ENCODE data around the gene SMG6. TPM values are rescaled to one million over a fixed set of nuclear protein-coding genes. Genes with fewer than 3 reads are reported as not detected.
A peak's percentile ranks its signal among the peaks of the same experiment; 100 is the strongest.

SMG6 gene
- total RNA-seq, 1 experiment from 2014 or later, result 28.6 TPM

DNA sequence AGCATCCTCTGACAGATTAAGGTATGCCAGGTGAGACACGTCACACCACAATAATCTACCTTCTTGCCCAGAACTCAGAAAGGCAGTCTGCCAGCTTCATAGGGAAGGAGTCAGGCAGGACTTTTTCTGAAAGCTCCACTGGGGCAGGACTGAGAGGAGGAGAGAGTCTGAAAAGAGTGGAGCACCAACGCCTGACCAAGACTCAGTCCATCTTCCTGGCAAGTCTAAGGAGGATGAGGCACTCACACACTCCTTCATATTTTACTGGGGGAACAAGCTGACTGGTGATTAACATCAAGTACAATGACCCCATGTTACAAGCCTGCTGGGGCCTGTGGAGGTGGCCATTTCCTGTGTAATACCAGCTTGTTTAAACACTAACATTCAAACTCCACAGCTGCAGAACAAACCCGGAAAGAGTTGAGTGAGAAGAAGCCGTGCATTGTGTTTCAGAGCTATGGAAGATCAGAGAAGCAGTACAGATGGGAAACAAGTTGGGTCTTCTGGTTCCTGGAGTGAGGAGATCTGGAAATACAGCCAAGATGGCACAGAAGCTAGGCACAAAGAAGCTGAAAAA lies 126.3 kb downstream of the SMG6 start:
- peaks cover 0 to 11% (median 0%) of the 10 kb centered on the region in 3 experiments; a peak in 3 of 7 replicates for H3K36me3 Mint-ChIP-seq (ENCODE audit: insufficient read depth in 1 of 3, low read depth in 3 of 3)
- TF ChIP-seq, protein P1, sequence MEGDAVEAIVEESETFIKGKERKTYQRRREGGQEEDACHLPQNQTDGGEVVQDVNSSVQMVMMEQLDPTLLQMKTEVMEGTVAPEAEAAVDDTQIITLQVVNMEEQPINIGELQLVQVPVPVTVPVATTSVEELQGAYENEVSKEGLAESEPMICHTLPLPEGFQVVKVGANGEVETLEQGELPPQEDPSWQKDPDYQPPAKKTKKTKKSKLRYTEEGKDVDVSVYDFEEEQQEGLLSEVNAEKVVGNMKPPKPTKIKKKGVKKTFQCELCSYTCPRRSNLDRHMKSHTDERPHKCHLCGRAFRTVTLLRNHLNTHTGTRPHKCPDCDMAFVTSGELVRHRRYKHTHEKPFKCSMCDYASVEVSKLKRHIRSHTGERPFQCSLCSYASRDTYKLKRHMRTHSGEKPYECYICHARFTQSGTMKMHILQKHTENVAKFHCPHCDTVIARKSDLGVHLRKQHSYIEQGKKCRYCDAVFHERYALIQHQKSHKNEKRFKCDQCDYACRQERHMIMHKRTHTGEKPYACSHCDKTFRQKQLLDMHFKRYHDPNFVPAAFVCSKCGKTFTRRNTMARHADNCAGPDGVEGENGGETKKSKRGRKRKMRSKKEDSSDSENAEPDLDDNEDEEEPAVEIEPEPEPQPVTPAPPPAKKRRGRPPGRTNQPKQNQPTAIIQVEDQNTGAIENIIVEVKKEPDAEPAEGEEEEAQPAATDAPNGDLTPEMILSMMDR (conservative IDR thresholded peaks at IDR 0.05), result no peak
- no peak overlapping the region for H3K18ac ChIP-seq (ENCODE audit: insufficient read length, low read depth, low read length)
- no peaks in the 10 kb centered on the region for H4K20me1 ChIP-seq (ENCODE audit: control insufficient read depth, insufficient read depth, insufficient read length)
- no peak overlapping the region for H3K4ac ChIP-seq (ENCODE audit: low read depth, low read length)
- no peak overlapping the region for H2BK15ac ChIP-seq (ENCODE audit: low read depth, low read length)
- H3K4me1 Mint-ChIP-seq, result peaks cover 17 to 20% of the 10 kb centered on the region in 2 experiments
- H2BK120ac ChIP-seq (ENCODE audit: low read depth, low read length, poor library complexity, severe bottlenecking), result no peak overlapping the region
- no peak overlapping the region for H3K23ac ChIP-seq (ENCODE audit: insufficient read length, low read depth, low read length)
- no peak overlapping the region for H2AK5ac ChIP-seq (ENCODE audit: insufficient read length, low read length)
- 0 out of 2 replicates have a peak, but pooled peaks cover 1% of the 10 kb centered on the region for H3K79me2 ChIP-seq (ENCODE audit: insufficient read depth, low read length)
- H2BK12ac ChIP-seq (ENCODE audit: insufficient read length, low read depth, low read length), result no peak overlapping the region
- no peak overlapping the region for H3K14ac ChIP-seq (ENCODE audit: insufficient read depth, low read length)
- H3K27ac ChIP-seq (ENCODE audit: insufficient read length, low read depth, low read length), result no peak overlapping the region
- H3K9me3 ChIP-seq (ENCODE audit: control insufficient read depth, low read depth, low read length), result no peaks in the 10 kb centered on the region
- no peak overlapping the region for H4K5ac ChIP-seq (ENCODE audit: insufficient read length, low read depth, low read length)
- H3K9me3 Mint-ChIP-seq, result no peaks in the 10 kb centered on the region
- no peak overlapping the region for H2AFZ ChIP-seq (ENCODE audit: low read length)
- no peak overlapping the region for H3K9ac ChIP-seq (ENCODE audit: extremely low read depth, insufficient read length, low read length)
- no CpG with 5 or more reads among the region's 4 CpGs for WGBS (ENCODE audit: extremely low coverage, insufficient read length, low lambda C conversion rate)
- H4K91ac ChIP-seq (ENCODE audit: insufficient read length, low read depth, low read length), result no peak overlapping the region
- H3K79me1 ChIP-seq (ENCODE audit: insufficient read depth, low read depth, low read length, poor library complexity, severe bottlenecking), result no peaks in the 10 kb centered on the region
- no peaks in the 10 kb centered on the region for H3K27me3 ChIP-seq (ENCODE audit: insufficient read depth, low read length)
- H3K27ac Mint-ChIP-seq, result peak overlapping the region in 1 of 3 experiments; percentile 25; a peak in 1 of 7 replicates
- H3K27me3 Mint-ChIP-seq (ENCODE audit: low read depth), result no peaks in the 10 kb centered on the region
- no peaks in the 10 kb centered on the region for H3K23me2 ChIP-seq (ENCODE audit: insufficient read length, low read depth, low read length, poor library complexity, severe bottlenecking)
- no peak overlapping the region for H2BK5ac ChIP-seq (ENCODE audit: insufficient read length, low read length)
- H3K4me3 Mint-ChIP-seq, result no peak overlapping the region
- H3K56ac ChIP-seq (ENCODE audit: insufficient read length, low read depth, low read length), result no peak overlapping the region
- peaks cover 6% of the 10 kb centered on the region; the same call in 1 of the 2 replicates for H3K4me1 ChIP-seq (ENCODE audit: insufficient read depth, low read length)
- no peak overlapping the region for H2BK20ac ChIP-seq (ENCODE audit: low read depth, low read length, poor library complexity, severe bottlenecking)
- no peak overlapping the region for H3K4me2 ChIP-seq (ENCODE audit: insufficient read depth, insufficient read length, low read length)
- no peak for DNase-seq
- no peak overlapping the region for H3T11ph ChIP-seq (ENCODE audit: low read length)
- H4K8ac ChIP-seq (replicated peaks; ENCODE audit: insufficient read length, low read depth, low read length), result no peak overlapping the region
